IgD-negative memory B cell (primary cell): ENCODE data around the gene CCDC57. TPM values are rescaled to one million over a fixed set of nuclear protein-coding genes. Genes with fewer than 3 reads are reported as not detected.
A peak's percentile ranks its signal among the peaks of the same experiment; 100 is the strongest.

ENCODE experiments used
- H3K27ac Mint-ChIP-seq, 3 donors: one replicate each; pipeline ENCODE4 v1.8.0; 2020 to 2022; ENCODE audit warnings: mild to moderate bottlenecking in 3 of 3, mixed read lengths in 3 of 3, moderate library complexity in 1 of 3
- H3K27me3 Mint-ChIP-seq: one replicate; pipeline ENCODE4 v1.8.0; 2021; ENCODE audit warnings: mixed read lengths
- H3K36me3 Mint-ChIP-seq: one replicate; pipeline ENCODE4 v1.8.0; 2020; ENCODE audit warnings: mild to moderate bottlenecking, mixed read lengths
- H3K4me1 Mint-ChIP-seq, 3 donors: one replicate each; pipeline ENCODE4 v1.8.0; 2020 to 2022; ENCODE audit warnings: mixed read lengths in 3 of 3, mild to moderate bottlenecking in 1 of 3
- H3K4me3 Mint-ChIP-seq, 4 donors: one replicate each; pipeline ENCODE4 v1.8.0; 2020 to 2022; ENCODE audit warnings: mild to moderate bottlenecking in 4 of 4, mixed read lengths in 4 of 4, moderate library complexity in 3 of 4
- H3K9me3 Mint-ChIP-seq, 3 donors: one replicate each; pipeline ENCODE4 v1.8.0; 2020 to 2021; ENCODE audit warnings: mixed read lengths in 3 of 3, mild to moderate bottlenecking in 1 of 3
- polyA plus RNA-seq: library from polyadenylated mRNA; unstranded; fragments of 300-500 nt; fragmentation: Illumina TruSeq; gene quantifications from one replicate; pipeline ENCODE4 v1.2.3, GENCODE V29; 2021

The CCDC57 gene
- polyA plus RNA-seq, 1 donor from 2014 or later: 34.1 TPM

- H3K4me3 Mint-ChIP-seq: peak overlapping the region in 1 of 4 donors; percentile 17
- no peaks in the 10 kb centered on the region for H3K27me3 Mint-ChIP-seq
- H3K9me3 Mint-ChIP-seq: no peaks in the 10 kb centered on the region
- H3K36me3 Mint-ChIP-seq: no peaks in the 10 kb centered on the region
- no peak overlapping the region for H3K27ac Mint-ChIP-seq
- H3K4me1 Mint-ChIP-seq: peaks cover 0 to 5% (median 0%) of the 10 kb centered on the region in 3 donors
These were observed 156.5 kb downstream of the CCDC57 start for GRCh38 chr17:82055965-82056728.

GRCh38 chr17:82055023-82055964, 157.3 kb downstream of the CCDC57 start:
- no peaks in the 10 kb centered on the region for H3K36me3 Mint-ChIP-seq
- H3K4me3 Mint-ChIP-seq: peak overlapping the region in 1 of 4 donors; percentile 29
- no peak overlapping the region for H3K27ac Mint-ChIP-seq
- H3K4me1 Mint-ChIP-seq: peaks cover 0 to 5% (median 3%) of the 10 kb centered on the region in 3 donors
- H3K27me3 Mint-ChIP-seq: no peaks in the 10 kb centered on the region
- H3K9me3 Mint-ChIP-seq: no peaks in the 10 kb centered on the region

GRCh38 chr17:82054351-82055022, 158.2 kb downstream of the CCDC57 start:
- Mint-ChIP-seq H3K27ac (no peak overlapping the region), H3K4me1 (peaks cover 0 to 5% (median 3%) of the 10 kb centered on the region in 3 donors), H3K27me3 (no peaks in the 10 kb centered on the region), H3K36me3 (no peaks in the 10 kb centered on the region), H3K4me3 (peak overlapping the region in 2 of 4 donors; percentile 54 to 75), H3K9me3 (no peaks in the 10 kb centered on the region)

- H3K4me1 Mint-ChIP-seq: peaks cover 0 to 5% (median 3%) of the 10 kb centered on the region in 3 donors
- H3K36me3 Mint-ChIP-seq: no peaks in the 10 kb centered on the region
- peak overlapping the region; percentile 75 to 84 (median 79) for H3K4me3 Mint-ChIP-seq
- no peaks in the 10 kb centered on the region for H3K9me3 Mint-ChIP-seq
- H3K27ac Mint-ChIP-seq: peak overlapping the region in 1 of 3 donors; percentile 51
- H3K27me3 Mint-ChIP-seq: no peaks in the 10 kb centered on the region
These were observed 158.9 kb downstream of the CCDC57 start for GRCh38 chr17:82053556-82054263.

DNA sequence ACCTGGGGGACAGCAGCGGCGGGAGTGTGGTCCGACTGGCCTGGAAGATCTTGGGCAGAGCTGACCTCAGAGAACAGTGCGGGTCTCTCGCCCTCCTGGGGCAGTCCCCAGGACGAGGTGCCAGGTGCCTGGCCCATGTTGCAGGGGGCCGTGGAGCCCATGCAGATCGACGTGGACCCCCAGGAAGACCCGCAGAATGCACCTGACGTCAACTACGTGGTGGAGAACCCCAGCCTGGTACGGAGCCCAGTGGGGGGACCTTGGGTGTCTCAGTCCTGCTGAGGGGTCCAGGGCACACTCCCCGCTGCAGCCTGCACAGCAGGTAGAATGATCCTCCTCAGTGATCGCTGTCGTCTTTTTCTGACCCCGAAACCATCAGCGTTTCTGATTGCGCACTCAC, 159.5 kb downstream of the CCDC57 start:
- Mint-ChIP-seq H3K27me3 (no peaks in the 10 kb centered on the region), H3K27ac (peak overlapping the region in 1 of 3 donors; percentile 51), H3K9me3 (no peaks in the 10 kb centered on the region), H3K4me1 (peaks cover 0 to 5% (median 3%) of the 10 kb centered on the region in 3 donors), H3K36me3 (no peaks in the 10 kb centered on the region), H3K4me3 (peak overlapping the region; percentile 75 to 84 (median 79))

GRCh38 chr17:82052638-82053059, 160.0 kb downstream of the CCDC57 start:
- H3K36me3 Mint-ChIP-seq: no peaks in the 10 kb centered on the region
- no peak overlapping the region for H3K27ac Mint-ChIP-seq
- peak overlapping the region; percentile 75 to 84 (median 79) for H3K4me3 Mint-ChIP-seq
- no peaks in the 10 kb centered on the region for H3K27me3 Mint-ChIP-seq
- H3K4me1 Mint-ChIP-seq: peaks cover 0 to 5% (median 3%) of the 10 kb centered on the region in 3 donors
- no peaks in the 10 kb centered on the region for H3K9me3 Mint-ChIP-seq

DNA sequence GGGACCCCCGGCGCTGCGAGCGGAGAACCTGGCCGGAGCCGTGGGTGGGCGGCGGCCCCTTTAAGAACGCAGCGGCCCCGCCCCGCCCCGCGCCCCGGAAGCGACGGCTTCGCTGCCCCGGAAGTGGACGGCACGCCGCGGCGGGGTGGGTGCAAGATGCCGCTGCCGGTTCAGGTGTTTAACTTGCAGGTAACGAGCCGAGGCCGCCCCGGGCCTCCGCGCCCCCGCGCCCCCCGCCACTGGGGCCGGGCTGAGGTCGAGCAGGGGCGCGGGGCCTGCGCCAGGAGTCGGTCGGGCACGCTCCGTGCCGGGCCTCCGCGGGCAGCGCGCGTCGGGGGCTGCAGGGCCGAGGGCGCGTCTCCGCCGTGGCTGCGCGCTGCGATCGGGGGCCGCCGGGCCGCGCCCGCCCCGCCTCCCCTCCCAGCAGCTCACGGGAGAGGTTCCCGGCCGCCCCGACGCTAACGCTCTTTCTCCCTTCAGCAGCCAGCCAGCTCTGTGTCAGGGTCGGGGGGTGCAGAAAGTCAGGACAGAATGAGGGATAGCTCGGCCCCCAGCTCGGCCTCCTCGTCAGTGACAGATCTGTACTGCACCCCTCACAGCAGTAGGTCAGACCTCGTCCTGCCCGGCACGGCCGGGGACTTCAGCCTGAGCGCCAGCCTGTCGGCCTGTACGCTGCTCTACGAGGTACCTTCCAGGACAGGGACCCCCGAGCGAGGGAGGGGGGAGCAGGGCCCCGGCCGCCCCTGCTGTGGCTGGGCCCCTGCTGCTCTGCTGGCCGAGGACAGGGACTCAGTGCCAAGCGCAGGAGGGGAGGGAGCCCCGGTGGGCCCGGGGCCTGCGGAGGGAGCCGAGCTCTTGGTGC, 160.6 kb downstream of the CCDC57 start, which contains the start of the genes GPS1 and RFNG:
TSS of gene GPS1 (plus strand) at position 123 of the 862 bp plus-strand sequence. CDS start at position 157, 34 bp downstream.
TSS of gene RFNG (minus strand) at position 36 of the 862 bp plus-strand sequence. CDS start 45 bp downstream, outside the sequence.
- no peaks in the 10 kb centered on the region for H3K36me3 Mint-ChIP-seq
- no peaks in the 10 kb centered on the region for H3K9me3 Mint-ChIP-seq
- H3K4me1 Mint-ChIP-seq: peaks cover 0 to 5% (median 3%) of the 10 kb centered on the region in 3 donors
- H3K27ac Mint-ChIP-seq: peak within 1 kb of the TSS in 1 of 3 donors; percentile 82
- H3K27me3 Mint-ChIP-seq: no peaks in the 10 kb centered on the region
- peak within 1 kb of the TSS; percentile 75 to 91 (median 84) for H3K4me3 Mint-ChIP-seq

Other genes with a start within 250 kb of the CCDC57 start
- 30.8 TPM for gene ASPSCR1, start 235.2 kb downstream of the CCDC57 start, polyA plus RNA-seq
- gene CENPX, start 190.0 kb downstream of the CCDC57 start, polyA plus RNA-seq: 47.7 TPM
- 5.3 TPM for gene LRRC45, start 189.5 kb downstream of the CCDC57 start, polyA plus RNA-seq
- gene RAC3, start 181.2 kb downstream of the CCDC57 start, polyA plus RNA-seq: not detected
- 88.3 TPM for gene DCXR, start 175.1 kb downstream of the CCDC57 start, polyA plus RNA-seq
- gene RFNG, start 161.0 kb downstream of the CCDC57 start, polyA plus RNA-seq: 4.1 TPM
- 122 TPM for gene GPS1, start 160.9 kb downstream of the CCDC57 start, polyA plus RNA-seq
- gene DUS1L, start 147.0 kb downstream of the CCDC57 start, polyA plus RNA-seq: 55.7 TPM
- gene FASN, start 114.6 kb downstream of the CCDC57 start, polyA plus RNA-seq: 2.9 TPM
- 3.7 TPM for gene SLC16A3, start 16.2 kb upstream of the CCDC57 start, polyA plus RNA-seq
- 78.3 TPM for gene CSNK1D, start 60.9 kb upstream of the CCDC57 start, polyA plus RNA-seq
- gene CD7, start 104.8 kb upstream of the CCDC57 start, polyA plus RNA-seq: 4.4 TPM
- gene SECTM1, start 120.9 kb upstream of the CCDC57 start, polyA plus RNA-seq: 0.83 TPM
- 0.36 TPM for gene TEX19, start 146.4 kb upstream of the CCDC57 start, polyA plus RNA-seq
- not detected for gene UTS2R, start 158.9 kb upstream of the CCDC57 start, polyA plus RNA-seq
- gene HEXD, start 205.5 kb upstream of the CCDC57 start, polyA plus RNA-seq: 23.2 TPM
- gene OGFOD3, start 205.7 kb upstream of the CCDC57 start, polyA plus RNA-seq: 33.2 TPM
- 266 TPM for gene CYBC1, start 237.9 kb upstream of the CCDC57 start, polyA plus RNA-seq
- gene NARF, start 245.9 kb upstream of the CCDC57 start, polyA plus RNA-seq: 76.2 TPM